Naive B cell (primary cell): ENCODE results near the gene TPD52L1. TPM values are rescaled to one million over a fixed set of nuclear protein-coding genes. Genes with fewer than 3 reads are reported as not detected.

ENCODE experiments used
- ATAC-seq, 2 donors: fragments of 150-1000 bp; cut with Tn5 transposase; 2 replicates each; pipeline ENCODE4 v1.10.0; 2021; ENCODE audit warnings: low read depth in 2 of 2, mild to moderate bottlenecking in 2 of 2, moderate library complexity in 2 of 2
- DNase-seq: peaks from one replicate; pipeline ENCODE4 v3.0.0; 2022
- H3K27ac Mint-ChIP-seq, 6 donors: one replicate each; pipeline ENCODE4 v1.8.0; 2020 to 2022; ENCODE audit warnings: mild to moderate bottlenecking in 6 of 6, mixed read lengths in 6 of 6, moderate library complexity in 5 of 6, inconsistent platforms in 2 of 6
- H3K27me3 Mint-ChIP-seq, 3 donors: one replicate each; pipeline ENCODE4 v1.8.0; 2021 to 2022; ENCODE audit warnings: mixed read lengths in 3 of 3, mild to moderate bottlenecking in 1 of 3
- H3K36me3 Mint-ChIP-seq, 2 donors: one replicate each; pipeline ENCODE4 v1.8.0; 2020 to 2022; ENCODE audit warnings: mixed read lengths in 2 of 2, inconsistent platforms in 1 of 2, mild to moderate bottlenecking in 1 of 2
- H3K4me1 Mint-ChIP-seq, 3 donors: one replicate each; pipeline ENCODE4 v1.8.0; 2020 to 2022; ENCODE audit warnings: mixed read lengths in 3 of 3, inconsistent platforms in 1 of 3, mild to moderate bottlenecking in 1 of 3, moderate library complexity in 1 of 3
- H3K4me3 Mint-ChIP-seq, 8 donors: one replicate each; pipeline ENCODE4 v1.8.0; 2020 to 2022; ENCODE audit warnings: mild to moderate bottlenecking in 8 of 8, mixed read lengths in 8 of 8, moderate library complexity in 8 of 8, inconsistent platforms in 2 of 8
- H3K9me3 Mint-ChIP-seq, 7 donors: one replicate each; pipeline ENCODE4 v1.8.0; 2020 to 2022; ENCODE audit warnings: mixed read lengths in 7 of 7, mild to moderate bottlenecking in 5 of 7, inconsistent platforms in 2 of 7, moderate library complexity in 1 of 7
- polyA plus RNA-seq, 6 donors: library from polyadenylated mRNA; unstranded; fragments of 300-500 nt; fragmentation: Illumina TruSeq; gene quantifications; one replicate each; pipeline ENCODE4 v1.2.3, GENCODE V29; 2021; ENCODE audit warnings: low read depth in 6 of 6

Gene TPD52L1
- polyA plus RNA-seq, 6 donors from 2014 or later, result 3.7 TPM; not detected in 5

- H3K27me3 Mint-ChIP-seq, result peaks cover 0 to 7% (median 0%) of the 10 kb centered on the region in 3 donors
- H3K4me3 Mint-ChIP-seq, result no peak overlapping the region
- H3K4me1 Mint-ChIP-seq, result no peaks in the 10 kb centered on the region
- H3K27ac Mint-ChIP-seq, result no peak overlapping the region
- ATAC-seq, result no peak
- H3K9me3 Mint-ChIP-seq, result no peaks in the 10 kb centered on the region
- no peak for DNase-seq
- no peaks in the 10 kb centered on the region for H3K36me3 Mint-ChIP-seq
Observed at GRCh38 chr6:125230674-125231073, 77.1 kb downstream of the TPD52L1 start.

GRCh38 chr6:125231133-125231532 is 77.6 kb downstream of the TPD52L1 start:
- H3K4me1 Mint-ChIP-seq, result no peaks in the 10 kb centered on the region
- H3K27ac Mint-ChIP-seq, result no peak overlapping the region
- H3K36me3 Mint-ChIP-seq, result no peaks in the 10 kb centered on the region
- DNase-seq (no peak), ATAC-seq (no peak)
- peaks cover 0 to 7% (median 0%) of the 10 kb centered on the region in 3 donors for H3K27me3 Mint-ChIP-seq
- H3K4me3 Mint-ChIP-seq, result no peak overlapping the region
- H3K9me3 Mint-ChIP-seq, result no peaks in the 10 kb centered on the region

GRCh38 chr6:125231574-125232343 is 78.2 kb downstream of the TPD52L1 start:
- no peaks in the 10 kb centered on the region for H3K36me3 Mint-ChIP-seq
- no peak overlapping the region for H3K27ac Mint-ChIP-seq
- H3K27me3 Mint-ChIP-seq, result peaks cover 0 to 4% (median 0%) of the 10 kb centered on the region in 3 donors
- no peak for DNase-seq
- H3K9me3 Mint-ChIP-seq, result no peaks in the 10 kb centered on the region
- H3K4me1 Mint-ChIP-seq, result no peaks in the 10 kb centered on the region
- no peak for ATAC-seq
- no peak overlapping the region for H3K4me3 Mint-ChIP-seq

GRCh38 chr6:125232466-125232865 is 78.9 kb downstream of the TPD52L1 start:
- no peak for ATAC-seq
- no peaks in the 10 kb centered on the region for H3K27me3 Mint-ChIP-seq
- DNase-seq, result no peak
- H3K27ac Mint-ChIP-seq, result no peak overlapping the region
- H3K4me3 Mint-ChIP-seq, result no peak overlapping the region
- H3K36me3 Mint-ChIP-seq, result no peaks in the 10 kb centered on the region
- no peaks in the 10 kb centered on the region for H3K4me1 Mint-ChIP-seq
- H3K9me3 Mint-ChIP-seq, result no peaks in the 10 kb centered on the region

GRCh38 chr6:125233202-125233601 is 79.6 kb downstream of the TPD52L1 start:
- Mint-ChIP-seq H3K36me3 (no peaks in the 10 kb centered on the region), H3K27me3 (no peaks in the 10 kb centered on the region), H3K4me3 (no peak overlapping the region), H3K27ac (no peak overlapping the region), H3K4me1 (no peaks in the 10 kb centered on the region), H3K9me3 (no peaks in the 10 kb centered on the region)
- DNase-seq, result no peak
- no peak for ATAC-seq

- H3K4me3 Mint-ChIP-seq, result no peak overlapping the region
- H3K27ac Mint-ChIP-seq, result no peak overlapping the region
- DNase-seq (no peak), ATAC-seq (no peak)
- no peaks in the 10 kb centered on the region for H3K4me1 Mint-ChIP-seq
- H3K27me3 Mint-ChIP-seq, result no peaks in the 10 kb centered on the region
- H3K9me3 Mint-ChIP-seq, result peaks cover 5 to 29% (median 22%) of the 10 kb centered on the region in 7 donors
- peaks cover 4 to 18% of the 10 kb centered on the region in 2 donors for H3K36me3 Mint-ChIP-seq
Observed at GRCh38 chr6:125236536-125237327, 83.2 kb downstream of the TPD52L1 start.

GRCh38 chr6:125237764-125238163 is 84.2 kb downstream of the TPD52L1 start:
- H3K9me3 Mint-ChIP-seq, result peaks cover 5 to 39% (median 32%) of the 10 kb centered on the region in 7 donors
- ATAC-seq, result no peak
- H3K27me3 Mint-ChIP-seq, result peaks cover 0 to under 1% (median 0%) of the 10 kb centered on the region in 3 donors

GRCh38 chr6:125245109-125245508 is 91.5 kb downstream of the TPD52L1 start:
- Mint-ChIP-seq H3K4me3 (no peak overlapping the region), H3K27ac (no peak overlapping the region), H3K36me3 (peaks cover 10 to 20% of the 10 kb centered on the region in 2 donors), H3K4me1 (no peaks in the 10 kb centered on the region), H3K9me3 (peaks cover 10 to 41% (median 35%) of the 10 kb centered on the region in 7 donors), H3K27me3 (peaks cover 10 to 20% (median 11%) of the 10 kb centered on the region in 3 donors)
- DNase-seq (no peak), ATAC-seq (no peak)

More at GRCh38 chr6:125237764-125238163, 84.2 kb downstream of the TPD52L1 start:
- no peak for DNase-seq
- Mint-ChIP-seq H3K27ac (no peak overlapping the region), H3K4me1 (no peaks in the 10 kb centered on the region), H3K4me3 (no peak overlapping the region), H3K36me3 (peaks cover 4 to 21% of the 10 kb centered on the region in 2 donors)

- DNase-seq, result no peak
- Mint-ChIP-seq H3K36me3 (peaks cover 9 to 14% of the 10 kb centered on the region in 2 donors), H3K9me3 (peaks cover 10 to 35% (median 29%) of the 10 kb centered on the region in 7 donors), H3K27me3 (peaks cover 10 to 20% (median 11%) of the 10 kb centered on the region in 3 donors), H3K4me3 (no peak overlapping the region), H3K27ac (no peak overlapping the region), H3K4me1 (no peaks in the 10 kb centered on the region)
- no peak for ATAC-seq
Observed at GRCh38 chr6:125245523-125246264, 92.1 kb downstream of the TPD52L1 start.

GRCh38 chr6:125246566-125246965 is 93.0 kb downstream of the TPD52L1 start:
- Mint-ChIP-seq H3K4me3 (no peak overlapping the region), H3K27me3 (peaks cover 10 to 20% (median 11%) of the 10 kb centered on the region in 3 donors), H3K9me3 (peaks cover 5 to 26% (median 20%) of the 10 kb centered on the region in 7 donors), H3K4me1 (no peaks in the 10 kb centered on the region), H3K27ac (no peak overlapping the region), H3K36me3 (peaks cover 5 to 6% of the 10 kb centered on the region in 2 donors)
- DNase-seq, result no peak
- ATAC-seq, result no peak

- DNase-seq (no peak), ATAC-seq (no peak)
- Mint-ChIP-seq H3K27ac (peak overlapping the region in 1 of 6 donors; percentile 30), H3K9me3 (peaks cover under 1 to 10% (median 7%) of the 10 kb centered on the region in 7 donors), H3K4me3 (no peak overlapping the region), H3K36me3 (peaks cover 0 to 5% of the 10 kb centered on the region in 2 donors), H3K4me1 (no peaks in the 10 kb centered on the region), H3K27me3 (peaks cover 10 to 16% (median 11%) of the 10 kb centered on the region in 3 donors)
Observed at GRCh38 chr6:125248136-125248535, 94.6 kb downstream of the TPD52L1 start.

- Mint-ChIP-seq H3K27me3 (peaks cover 10 to 14% (median 11%) of the 10 kb centered on the region in 3 donors), H3K27ac (no peak overlapping the region)
- ATAC-seq, result no peak
Observed at GRCh38 chr6:125250511-125250910, 96.9 kb downstream of the TPD52L1 start.

GRCh38 chr6:125251516-125252220 is 98.1 kb downstream of the TPD52L1 start:
- Mint-ChIP-seq H3K4me3 (peak overlapping the region in 1 of 8 donors; percentile 71), H3K27me3 (peaks cover 4 to 12% (median 7%) of the 10 kb centered on the region in 3 donors), H3K27ac (no peak overlapping the region), H3K36me3 (no peaks in the 10 kb centered on the region), H3K9me3 (no peaks in the 10 kb centered on the region), H3K4me1 (no peaks in the 10 kb centered on the region)
- ATAC-seq (no peak), DNase-seq (no peak)

More at GRCh38 chr6:125250511-125250910, 96.9 kb downstream of the TPD52L1 start:
- Mint-ChIP-seq H3K9me3 (no peaks in the 10 kb centered on the region), H3K4me3 (no peak overlapping the region), H3K4me1 (no peaks in the 10 kb centered on the region), H3K36me3 (no peaks in the 10 kb centered on the region)
- DNase-seq, result no peak
